GM23248 (cell line): ENCODE results near the gene GRK3. TPM values are rescaled to one million over a fixed set of nuclear protein-coding genes. Genes with fewer than 3 reads are reported as not detected.

ENCODE experiments used
- DNase-seq: peaks from one replicate; pipeline ENCODE4 v3.0.0-alpha.2; 2015
- H2AFZ ChIP-seq: fragments of 200-600 bp; sonication (generic); 2 replicates; pipeline ENCODE4 v1.6.1; 2016; ENCODE audit warnings: antibody characterized with exemption
- H3F3A ChIP-seq: fragments of 200-600 bp; sonication (generic); 2 replicates; pipeline ENCODE4 v1.6.1; 2016; ENCODE audit warnings: mild to moderate bottlenecking, antibody characterized with exemption, mixed run types; ENCODE audit not compliant: insufficient read depth
- H3K27ac ChIP-seq: fragments of 200-600 bp; sonication (generic); 2 replicates; pipeline ENCODE4 v1.5.1; 2016; ENCODE audit warnings: mild to moderate bottlenecking
- H3K27me3 ChIP-seq: fragments of 200-600 bp; sonication (generic); replicated peaks from 2 replicates; pipeline ENCODE4 v1.6.1; 2016; ENCODE audit warnings: mild to moderate bottlenecking; ENCODE audit not compliant: insufficient read depth
- H3K36me3 ChIP-seq: fragments of 200-600 bp; sonication (generic); 2 replicates; pipeline ENCODE4 v1.6.1; 2016; ENCODE audit warnings: low read depth, mild to moderate bottlenecking
- H3K4me1 ChIP-seq: fragments of 200-600 bp; sonication (generic); 2 replicates; pipeline ENCODE4 v1.6.1; 2016; ENCODE audit warnings: mild to moderate bottlenecking; ENCODE audit not compliant: insufficient read depth
- H3K4me2 ChIP-seq: fragments of 200-600 bp; sonication (generic); one replicate; pipeline ENCODE4 v1.6.1; 2016; ENCODE audit warnings: mild to moderate bottlenecking; ENCODE audit not compliant: unreplicated experiment
- H3K4me3 ChIP-seq: fragments of 200-600 bp; sonication (generic); 2 replicates; pipeline ENCODE4 v1.5.1; 2016; ENCODE audit warnings: mild to moderate bottlenecking
- H3K79me2 ChIP-seq: fragments of 200-600 bp; sonication (generic); 2 replicates; pipeline ENCODE4 v1.6.1; 2016; ENCODE audit warnings: mild to moderate bottlenecking; ENCODE audit not compliant: insufficient read depth
- H3K9ac ChIP-seq: fragments of 200-600 bp; sonication (generic); 2 replicates; pipeline ENCODE4 v1.6.1; 2016; ENCODE audit warnings: mild to moderate bottlenecking
- H3K9me2 ChIP-seq: fragments of 200-600 bp; sonication (generic); 2 replicates; pipeline ENCODE4 v1.6.1; 2016; ENCODE audit warnings: mixed run types, mild to moderate bottlenecking, moderate library complexity; ENCODE audit not compliant: insufficient read depth
- H3K9me3 ChIP-seq: fragments of 200-600 bp; sonication (generic); one replicate; pipeline ENCODE4 v1.6.1; 2017; ENCODE audit warnings: low read depth
- H4K20me1 ChIP-seq: fragments of 200-600 bp; sonication (generic); 2 replicates; pipeline ENCODE4 v1.6.0; 2016; ENCODE audit not compliant: insufficient read depth
- EZH2 ChIP-seq: fragments of 200-600 bp; sonication (generic); IDR thresholded peaks from 2 replicates; pipeline ENCODE4 v1.6.1; 2018; ENCODE audit warnings: antibody characterized with exemption, mild to moderate bottlenecking; ENCODE audit not compliant: insufficient read depth, poor library complexity, severe bottlenecking
- EZH2phosphoT487 ChIP-seq: fragments of 200-600 bp; sonication (generic); IDR thresholded peaks from 2 replicates; pipeline ENCODE4 v1.6.1; 2018; ENCODE audit warnings: antibody characterized with exemption, moderate library complexity, mild to moderate bottlenecking, low read depth; ENCODE audit not compliant: insufficient read depth
- WGBS, 2 experiments: methylation state at CpG; one replicate each; pipeline ENCODE4 v1.1.6; 2015 to 2017; ENCODE audit warnings: low lambda C conversion rate in 2 of 2, low coverage in 1 of 2; ENCODE audit errors: missing lambda C conversion rate in 2 of 2; 5-methylcytosine and 5-hydroxymethylcytosine counted together
- in situ Hi-C: fragments of 300-500 bp; cut with MboI; formaldehyde crosslinking; loops from 2 replicates; pipeline ENCODE4 v1.15.0; 2020
- polyA plus RNA-seq: library from polyadenylated mRNA; unstranded; fragments of >200 nt; fragmentation: Nextera tagmentation; extraction: Ambion mirVana; gene quantifications from 2 replicates; pipeline ENCODE4 v1.2.1, GENCODE V29; 2016
- total RNA-seq: library from RNA; depleted of rRNA; stranded (reverse); fragments of >200 nt; shearing (Covaris generic); gene quantifications from 2 replicates; pipeline ENCODE4 v1.2.3, GENCODE V29; 2014

Gene GRK3
- total and polyA plus RNA-seq, 2 experiments from 2014 or later: 0.08 to 0.11 TPM

DNA sequence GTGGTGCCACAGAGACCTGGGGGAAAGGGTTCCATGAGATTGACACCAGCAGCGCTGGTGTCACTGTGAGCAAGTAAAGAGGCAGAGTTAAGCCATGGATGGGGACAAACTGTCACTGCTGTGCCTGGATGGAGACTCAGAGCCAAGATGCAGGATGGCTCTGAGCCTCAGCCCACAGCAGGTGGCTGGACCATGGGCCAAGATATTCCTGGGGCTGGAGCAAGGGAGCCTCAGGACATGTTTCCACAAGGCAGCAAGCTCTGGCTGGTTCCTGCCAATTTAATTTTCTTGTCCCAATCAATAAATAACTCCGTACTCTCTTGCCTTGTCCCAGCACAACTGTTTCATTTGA, 200.5 kb downstream of the GRK3 start:
- Histone ChIP-seq H3K27me3 (no peaks in the 10 kb centered on the region), H4K20me1 (no peaks in the 10 kb centered on the region), H3K9me3 (no peaks in the 10 kb centered on the region), H3K4me1 (no peaks in the 10 kb centered on the region), H3K9ac (no peak overlapping the region), H3K79me2 (no peaks in the 10 kb centered on the region), H3K9me2 (no peaks in the 10 kb centered on the region), H3K4me2 (no peak overlapping the region), H2AFZ (no peak overlapping the region), H3K4me3 (no peak overlapping the region), H3K27ac (no peak overlapping the region), H3K36me3 (no peaks in the 10 kb centered on the region), H3F3A (no peaks in the 10 kb centered on the region; the same call in 1 of the 2 replicates)
- TF ChIP-seq EZH2phosphoT487 (no peak), EZH2 (no peak)
- no peak for DNase-seq
- in situ Hi-C loops: no loop called here
- 36 to 46% methylated on average over 2 of the region's 2 CpGs for WGBS, 2 experiments

GRCh38 chr22:25765801-25766200, 201.3 kb downstream of the GRK3 start:
- Histone ChIP-seq H3F3A (no peaks in the 10 kb centered on the region), H3K79me2 (no peaks in the 10 kb centered on the region), H3K9ac (no peak overlapping the region), H3K27ac (no peak overlapping the region), H3K9me3 (no peaks in the 10 kb centered on the region), H2AFZ (no peak overlapping the region), H4K20me1 (no peaks in the 10 kb centered on the region), H3K27me3 (no peaks in the 10 kb centered on the region), H3K4me2 (no peak overlapping the region), H3K36me3 (no peaks in the 10 kb centered on the region), H3K9me2 (no peaks in the 10 kb centered on the region), H3K4me1 (no peaks in the 10 kb centered on the region), H3K4me3 (no peak overlapping the region)
- 26 to 34% methylated on average over 4 of the region's 4 CpGs for whole genome bisulfite sequencing, 2 experiments
- TF ChIP-seq EZH2phosphoT487 (no peak), EZH2 (no peak)
- DNase-seq: no peak
- in situ Hi-C loops: no loop called here

GRCh38 chr22:25766418-25766817, 201.9 kb downstream of the GRK3 start:
- no peak for DNase-seq
- Histone ChIP-seq H3K9me3 (no peaks in the 10 kb centered on the region), H3K79me2 (no peaks in the 10 kb centered on the region), H3K36me3 (no peaks in the 10 kb centered on the region), H3K9ac (no peak overlapping the region), H4K20me1 (no peaks in the 10 kb centered on the region), H3F3A (no peaks in the 10 kb centered on the region), H3K4me2 (no peak overlapping the region), H3K4me1 (no peaks in the 10 kb centered on the region), H3K27me3 (no peaks in the 10 kb centered on the region), H3K27ac (no peak overlapping the region), H3K9me2 (no peaks in the 10 kb centered on the region), H3K4me3 (no peak overlapping the region), H2AFZ (no peak overlapping the region)
- TF ChIP-seq EZH2phosphoT487 (no peak), EZH2 (no peak)
- WGBS, 2 experiments: 35 to 49% methylated on average over 3 of the region's 3 CpGs
- in situ Hi-C loops: no loop called here

- H3K4me2 ChIP-seq: no peak overlapping the region
- no peak overlapping the region for H3K4me3 ChIP-seq
- no peak for DNase-seq
- no peaks in the 10 kb centered on the region for H3K27me3 ChIP-seq
- no peak overlapping the region for H3K27ac ChIP-seq
- WGBS, 2 experiments: 67 to 76% methylated on average over 4 of the region's 4 CpGs
- no peaks in the 10 kb centered on the region for H3K9me2 ChIP-seq
- no peaks in the 10 kb centered on the region for H3K79me2 ChIP-seq
- in situ Hi-C loops: loop anchor here (5.0 kb wide), 1 partner anchor 318 kb away; no protein-coding TSS in a partner anchor
- H2AFZ ChIP-seq: no peak overlapping the region
- no peak for TF ChIP-seq EZH2phosphoT487
- TF ChIP-seq EZH2: no peak
- H3K36me3 ChIP-seq: no peaks in the 10 kb centered on the region
- no peaks in the 10 kb centered on the region for H3K4me1 ChIP-seq
- no peaks in the 10 kb centered on the region for H3F3A ChIP-seq
- no peaks in the 10 kb centered on the region for H4K20me1 ChIP-seq
- no peak overlapping the region for H3K9ac ChIP-seq
- no peaks in the 10 kb centered on the region for H3K9me3 ChIP-seq
These were observed 205.9 kb downstream of the GRK3 start for GRCh38 chr22:25770333-25770732.

- H3K79me2 ChIP-seq: no peaks in the 10 kb centered on the region
- no peaks in the 10 kb centered on the region for H3K4me1 ChIP-seq
- H4K20me1 ChIP-seq: no peaks in the 10 kb centered on the region
- no peak for DNase-seq
- WGBS, 2 experiments: 62 to 65% methylated on average over 8 to 9 of the region's 9 CpGs
- H2AFZ ChIP-seq: no peak overlapping the region
- no peak overlapping the region for H3K4me3 ChIP-seq
- H3K4me2 ChIP-seq: no peak overlapping the region
- H3K27ac ChIP-seq: no peak overlapping the region
- H3K27me3 ChIP-seq: no peaks in the 10 kb centered on the region
- H3K9me2 ChIP-seq: no peaks in the 10 kb centered on the region
- no peaks in the 10 kb centered on the region for H3K36me3 ChIP-seq
- no peak for TF ChIP-seq EZH2phosphoT487
- TF ChIP-seq EZH2: no peak
- H3K9me3 ChIP-seq: no peaks in the 10 kb centered on the region
- no peak overlapping the region for H3K9ac ChIP-seq
- no peaks in the 10 kb centered on the region for H3F3A ChIP-seq
- in situ Hi-C loops: loop anchor here (5.0 kb wide), 1 partner anchor 320 kb away; no protein-coding TSS in a partner anchor
These were observed 207.8 kb downstream of the GRK3 start for GRCh38 chr22:25772288-25772687.
